Astrocyte of the cerebellum (primary cell): ENCODE measurements around the gene MYL6.
A peak's percentile ranks its signal among the peaks of the same experiment; 100 is the strongest.

ENCODE experiments used
- DNase-seq: peaks from one replicate; pipeline ENCODE4 v3.0.0-alpha.2; 2011; ENCODE audit warnings: low read depth
- H3K4me3 ChIP-seq: 2 replicates; pipeline ENCODE4 v1.5.1; 2011; ENCODE audit warnings: mild to moderate bottlenecking, low read depth, low read length, moderate library complexity
- CTCF ChIP-seq: IDR thresholded peaks from 2 replicates; pipeline ENCODE4 v1.5.1; 2012; ENCODE audit warnings: low read length, low read depth, moderate library complexity, mild to moderate bottlenecking; ENCODE audit errors: missing control alignments
- in situ Hi-C: cut with HindIII; loops from 2 replicates; pipeline ENCODE4 v1.10.0; 2017; ENCODE audit warnings: low sequenced_read_pairs

The MYL6 gene

GRCh38 chr12:56122637-56123036, 35.5 kb upstream of the MYL6 start:
- no peak for DNase-seq
- TF ChIP-seq CTCF = no peak
- in situ Hi-C loops = loop anchor here (10.0 kb wide), 1 partner anchor 52 kb away; no protein-coding TSS in a partner anchor
- no peak overlapping the region for H3K4me3 ChIP-seq

- in situ Hi-C loops = loop anchor here (10.0 kb wide), 1 partner anchor 51 kb away; no protein-coding TSS in a partner anchor
- no peak overlapping the region for H3K4me3 ChIP-seq
- DNase-seq = no peak
- no peak for TF ChIP-seq CTCF
Measured at GRCh38 chr12:56124133-56124532, 34.0 kb upstream of the MYL6 start.

GRCh38 chr12:56126732-56127239, 31.4 kb upstream of the MYL6 start:
- in situ Hi-C loops = loop anchor here (5.0 to 10.0 kb wide), 2 partner anchors 48 to 96 kb away; partner anchors contain the start of genes NABP2 and RNF41
- no peak for DNase-seq
- no peak overlapping the region for H3K4me3 ChIP-seq
- no peak for TF ChIP-seq CTCF

- DNase-seq = no peak
Measured at GRCh38 chr12:56127485-56127887, 30.7 kb upstream of the MYL6 start.

GRCh38 chr12:56127888-56128669, 30.1 kb upstream of the MYL6 start, which contains the start of gene ESYT1:
Gene ESYT1 (plus strand): TSS chr12:56128267. CDS start chr12:56128320, 53 bp downstream.
- TF ChIP-seq CTCF = no peak
- in situ Hi-C loops = loop anchor here (5.0 to 10.0 kb wide), 2 partner anchors 47 to 94 kb away; partner anchors contain the start of genes NABP2 and RNF41
- DNase-seq = peak; percentile 100
- H3K4me3 ChIP-seq = peak within 1 kb of the TSS; percentile 92

More at GRCh38 chr12:56127485-56127887, 30.7 kb upstream of the MYL6 start:
- peak overlapping the region; percentile 38 for H3K4me3 ChIP-seq
- TF ChIP-seq CTCF = no peak
- in situ Hi-C loops = loop anchor here (5.0 to 10.0 kb wide), 2 partner anchors 47 to 95 kb away; partner anchors contain the start of genes NABP2 and RNF41

GRCh38 chr12:56128670-56129205, 29.4 kb upstream of the MYL6 start:
- no peak for DNase-seq
- TF ChIP-seq CTCF = no peak
- in situ Hi-C loops = loop anchor here (5.0 to 10.0 kb wide), 2 partner anchors 46 to 94 kb away; partner anchors contain the start of genes NABP2 and RNF41
- H3K4me3 ChIP-seq = peak overlapping the region; percentile 92
